GM19328 (cell line): ENCODE measurements around the gene PBX4.

Experiments
- ATAC-seq: cut with Tn5 transposase; IDR thresholded peaks from one replicate; pipeline ENCODE4 v1.9.1; 2021; ENCODE audit warnings: mild to moderate bottlenecking, moderate library complexity; ENCODE audit not compliant: unreplicated experiment

The PBX4 gene

DNA sequence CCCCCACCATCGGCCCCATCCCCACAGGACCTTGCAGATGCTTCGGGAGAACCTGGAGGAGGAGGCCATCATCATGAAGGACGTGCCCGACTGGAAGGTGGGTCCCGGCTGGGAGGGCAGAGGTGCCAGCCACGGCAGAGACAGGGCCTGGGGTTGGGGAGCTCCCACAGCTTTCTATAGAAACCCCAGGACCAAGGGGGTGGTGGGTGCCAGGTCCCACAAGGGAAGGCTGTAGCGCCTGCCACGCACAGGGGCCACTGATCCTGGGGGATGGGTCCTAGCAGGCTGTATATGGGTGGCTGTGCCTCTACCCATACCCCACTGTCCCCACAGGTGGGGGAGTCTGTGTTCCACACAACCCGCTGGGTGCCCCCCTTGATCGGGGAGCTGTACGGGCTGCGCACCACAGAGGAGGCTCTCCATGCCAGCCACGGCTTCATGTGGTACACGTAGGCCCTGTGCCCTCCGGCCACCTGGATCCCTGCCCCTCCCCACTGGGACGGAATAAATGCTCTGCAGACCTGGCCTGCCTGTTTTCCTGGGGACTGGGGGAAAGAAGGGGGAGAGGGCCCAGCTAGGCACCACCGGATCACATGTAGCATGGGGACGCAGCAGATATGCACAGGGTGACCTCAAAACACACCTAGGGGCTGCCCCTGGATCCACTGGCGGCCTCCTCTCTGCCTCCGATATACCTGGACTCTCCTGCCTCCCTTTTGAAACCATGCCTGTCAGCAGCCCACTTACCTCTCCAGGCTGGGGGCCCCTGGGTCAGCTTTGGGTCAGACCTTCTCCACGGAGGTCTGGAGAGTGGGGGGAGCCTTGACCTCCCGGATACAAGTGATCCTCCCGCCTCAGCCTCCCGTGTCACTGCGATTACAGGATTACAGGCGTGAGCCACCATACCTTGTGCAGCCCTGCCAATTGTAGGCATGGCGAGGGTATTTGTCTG, 90.5 kb downstream of the PBX4 start:
- no peak for ATAC-seq

GRCh38 chr19:19527371-19527656, 91.2 kb downstream of the PBX4 start:
- ATAC-seq = no peak

DNA sequence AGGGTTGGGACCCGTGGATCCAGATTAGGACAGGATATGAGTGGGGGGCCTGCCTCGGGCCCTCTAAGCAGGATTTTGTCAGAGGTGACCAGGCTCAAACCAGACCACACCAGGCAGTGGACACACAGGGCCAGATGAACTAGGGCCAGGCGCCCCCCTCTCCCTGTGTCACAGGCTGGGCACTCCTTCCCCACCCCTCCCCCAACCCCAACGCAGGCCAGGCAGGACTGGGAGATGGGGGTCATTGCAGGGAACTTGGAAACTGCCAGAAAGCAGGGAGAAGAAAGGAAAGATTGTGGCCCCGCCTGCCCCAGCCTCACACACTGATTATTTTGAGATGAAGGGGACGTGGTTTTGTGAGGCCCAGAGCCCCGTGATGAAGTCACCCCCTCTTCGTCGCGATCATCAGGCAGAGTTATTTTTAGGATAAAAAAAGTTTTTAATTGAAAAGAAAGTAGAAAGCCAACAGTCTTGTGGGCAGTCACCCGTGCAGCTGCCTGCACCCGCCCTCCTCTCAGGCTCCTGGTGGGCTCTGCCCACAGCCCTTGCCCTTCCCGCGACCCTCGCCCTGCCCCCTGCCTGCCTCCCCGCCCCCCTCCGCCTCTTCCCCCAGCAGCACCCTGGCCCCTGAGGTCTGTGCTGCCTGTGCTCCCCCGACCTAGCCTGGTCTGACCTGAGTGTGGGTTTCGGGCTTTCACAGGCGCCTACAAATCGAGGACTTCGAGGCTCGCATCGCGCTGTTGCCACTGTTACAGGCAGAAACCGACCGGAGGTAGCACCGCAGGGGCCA, 91.7 kb downstream of the PBX4 start:
- ATAC-seq = no peak

GRCh38 chr19:19525611-19526380, 92.7 kb downstream of the PBX4 start:
- ATAC-seq = no peak

DNA sequence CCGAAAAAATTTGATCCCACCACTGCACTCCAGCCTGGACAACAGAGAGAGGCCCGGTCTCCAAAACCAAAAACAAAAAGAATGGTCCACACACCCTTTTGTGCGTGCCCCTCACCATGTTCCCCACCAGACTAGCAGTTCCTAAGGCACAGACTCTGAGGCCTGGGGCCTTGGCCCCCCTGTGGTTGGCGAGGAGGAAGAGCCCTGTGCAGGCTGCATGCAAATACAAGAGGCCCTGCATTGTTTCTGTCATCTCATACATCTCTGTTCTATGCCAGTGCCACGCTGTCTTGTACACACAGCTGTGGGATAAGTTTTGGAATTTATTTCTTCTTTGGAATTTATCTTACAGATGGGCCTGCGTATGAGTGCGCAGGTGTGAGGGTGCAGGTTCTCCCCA, 94.4 kb downstream of the PBX4 start:
- ATAC-seq = peak; percentile 62

- ATAC-seq = no peak
Measured at GRCh38 chr19:19523177-19523576, 95.3 kb downstream of the PBX4 start.

GRCh38 chr19:19520989-19521388, 97.5 kb downstream of the PBX4 start:
- no peak for ATAC-seq

- no peak for ATAC-seq
Measured at GRCh38 chr19:19517235-19517619, 101.3 kb downstream of the PBX4 start.

DNA sequence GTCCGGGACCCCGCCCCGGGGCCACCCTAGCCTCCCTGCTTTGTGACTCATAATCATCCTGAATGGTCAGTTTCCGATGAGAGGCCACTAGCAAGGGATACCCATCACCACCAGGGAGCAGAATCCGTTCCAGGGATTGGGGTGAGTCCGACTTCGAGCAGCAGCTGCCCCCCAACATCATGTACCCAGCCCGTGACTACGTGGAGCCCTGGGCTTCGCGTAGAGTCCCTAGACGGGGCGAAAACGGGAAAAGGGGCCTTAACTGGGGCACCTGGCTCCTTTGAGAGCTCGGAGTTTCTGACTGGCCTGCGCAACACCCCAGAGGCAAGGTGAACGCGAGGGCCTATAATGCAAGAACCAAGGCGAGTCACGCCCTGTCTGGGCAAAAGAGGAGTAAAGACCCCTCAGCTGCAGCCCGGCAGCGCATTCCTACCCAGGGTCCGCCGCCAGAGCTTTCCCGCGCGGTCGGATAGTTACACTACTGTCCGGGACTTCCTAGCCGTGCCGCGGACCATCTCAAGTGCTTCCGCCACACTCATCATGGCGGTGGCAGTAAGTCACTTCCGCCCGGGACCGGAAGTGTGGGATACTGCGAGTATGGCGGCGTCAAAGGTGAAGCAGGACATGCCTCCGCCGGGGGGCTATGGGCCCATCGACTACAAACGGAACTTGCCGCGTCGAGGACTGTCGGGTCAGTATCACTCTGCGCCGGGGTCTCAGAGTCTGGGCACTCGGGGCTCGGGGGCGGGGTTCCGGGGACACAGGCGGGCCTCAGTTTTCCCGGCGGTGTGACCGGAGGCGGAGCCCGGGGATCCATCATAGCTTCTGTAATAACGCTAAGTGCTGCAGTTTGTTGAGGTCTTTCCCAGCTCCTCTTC, 102.6 kb downstream of the PBX4 start, which contains the start of gene NDUFA13:
Gene NDUFA13, plus strand, starts transcription at position 584 of the 878 bp plus-strand sequence. Its CDS starts 14 bp downstream, at position 598.
- ATAC-seq = peak; percentile 86

DNA sequence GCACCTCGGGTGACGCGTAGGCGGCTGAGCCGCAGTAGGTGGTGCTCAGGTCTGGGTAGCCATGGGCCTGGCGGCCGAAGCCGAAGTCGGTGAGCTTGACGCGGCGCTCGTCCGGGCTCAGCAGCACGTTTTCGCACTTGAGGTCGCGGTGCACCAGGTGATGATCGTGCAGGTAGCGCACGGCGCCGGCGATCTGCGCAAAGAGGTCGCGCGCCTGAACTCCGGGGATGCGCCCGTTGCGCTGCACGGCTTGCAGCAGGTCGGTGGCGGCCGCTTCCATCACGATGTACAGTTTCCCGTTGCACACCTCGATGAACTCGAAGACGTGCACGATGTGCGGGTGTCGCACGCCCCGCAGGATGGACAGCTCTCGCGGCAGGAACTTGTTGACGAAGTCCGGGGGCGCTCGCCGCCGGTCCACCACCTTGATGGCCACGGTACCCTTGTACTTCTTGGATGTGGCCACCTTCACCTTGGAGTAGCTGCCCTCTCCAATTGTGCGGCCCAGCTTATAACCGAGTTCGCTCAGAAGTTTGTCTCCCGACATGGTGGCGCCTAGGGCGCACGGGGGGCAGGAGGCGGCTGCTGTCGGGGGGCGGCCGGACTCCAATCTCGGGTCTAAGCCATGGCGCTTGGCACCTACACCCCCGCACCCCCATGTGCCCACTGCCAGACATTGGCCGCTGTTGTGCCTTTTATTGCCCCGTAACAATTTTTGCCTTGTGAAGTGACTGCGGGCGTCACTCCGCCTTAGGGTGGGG, 103.4 kb downstream of the PBX4 start, which contains the start of gene TSSK6:
Gene TSSK6, minus strand, starts transcription at position 668 of the 761 bp plus-strand sequence. Its CDS starts 121 bp downstream, at position 547.
- no peak for ATAC-seq

- ATAC-seq = no peak
Measured at GRCh38 chr19:19514215-19514657, 104.3 kb downstream of the PBX4 start.

DNA sequence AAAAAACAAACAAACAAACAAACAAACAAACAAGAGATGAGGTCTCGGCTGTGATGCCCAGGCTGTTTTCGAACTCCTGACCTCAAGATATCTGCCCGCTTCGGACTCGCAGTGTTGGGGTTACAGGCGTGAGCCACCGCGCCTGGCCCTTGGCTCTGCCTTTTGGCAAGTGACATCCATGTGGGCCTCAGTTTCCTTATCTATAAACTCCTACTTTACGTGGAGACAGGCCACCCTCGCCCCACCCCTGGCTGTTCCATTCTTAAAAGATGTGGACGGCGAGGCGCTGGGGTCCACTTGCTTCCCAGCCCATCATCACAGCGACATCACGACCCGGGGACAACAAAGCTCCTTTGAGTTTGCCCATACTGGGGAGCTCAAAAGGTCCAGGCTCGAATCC, 104.8 kb downstream of the PBX4 start:
- no peak for ATAC-seq
